ENCODE results near the gene NRL. TPM values are rescaled to one million over a fixed set of nuclear protein-coding genes. Genes with fewer than 3 reads are reported as not detected.

Gene NRL
- total RNA-seq, 1 donor from 2014 or later: 1.8 TPM

DNA sequence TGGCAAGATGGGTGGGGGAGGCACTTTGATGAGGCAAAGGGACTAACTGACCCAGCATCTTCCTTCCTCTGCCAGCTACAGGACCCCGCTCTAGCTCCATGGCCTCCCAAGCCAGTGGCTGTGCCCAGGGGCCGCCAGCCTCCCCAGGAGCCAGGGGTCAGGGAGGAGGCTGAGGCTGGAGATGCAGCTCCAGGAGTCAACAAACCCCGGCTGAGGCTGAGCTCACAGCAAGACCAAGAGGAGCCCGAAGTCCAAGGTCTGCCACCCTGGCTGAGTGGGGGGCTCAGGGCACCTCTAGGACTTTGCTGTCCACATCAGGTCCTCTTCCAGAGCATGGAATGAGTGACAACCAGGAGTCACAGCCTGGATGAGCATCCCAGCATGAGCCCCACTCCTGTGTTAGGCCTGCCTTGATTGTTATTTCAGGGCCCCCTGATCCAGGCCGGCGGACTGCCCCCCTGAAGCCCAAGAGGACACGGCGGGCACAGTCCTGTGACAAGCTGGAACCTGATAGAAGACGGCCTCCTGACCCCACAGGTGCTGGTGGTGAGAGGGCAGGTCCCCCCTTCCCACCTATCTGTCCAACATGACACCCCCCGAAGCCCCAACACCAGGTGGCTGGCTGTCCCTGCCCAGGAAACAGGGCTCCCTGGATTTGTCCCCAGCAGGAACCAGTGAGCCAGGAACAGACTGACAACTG, 45.9 kb downstream of the NRL start:
- Mint-ChIP-seq H3K4me3 (no peak overlapping the region), H3K27me3 (peaks cover 17% of the 10 kb centered on the region), H3K36me3 (no peaks in the 10 kb centered on the region), H3K9me3 (no peaks in the 10 kb centered on the region), H3K27ac (no peak overlapping the region), H3K4me1 (ENCODE audit: unreplicated experiment) (no peaks in the 10 kb centered on the region)
- TF ChIP-seq, protein P1, sequence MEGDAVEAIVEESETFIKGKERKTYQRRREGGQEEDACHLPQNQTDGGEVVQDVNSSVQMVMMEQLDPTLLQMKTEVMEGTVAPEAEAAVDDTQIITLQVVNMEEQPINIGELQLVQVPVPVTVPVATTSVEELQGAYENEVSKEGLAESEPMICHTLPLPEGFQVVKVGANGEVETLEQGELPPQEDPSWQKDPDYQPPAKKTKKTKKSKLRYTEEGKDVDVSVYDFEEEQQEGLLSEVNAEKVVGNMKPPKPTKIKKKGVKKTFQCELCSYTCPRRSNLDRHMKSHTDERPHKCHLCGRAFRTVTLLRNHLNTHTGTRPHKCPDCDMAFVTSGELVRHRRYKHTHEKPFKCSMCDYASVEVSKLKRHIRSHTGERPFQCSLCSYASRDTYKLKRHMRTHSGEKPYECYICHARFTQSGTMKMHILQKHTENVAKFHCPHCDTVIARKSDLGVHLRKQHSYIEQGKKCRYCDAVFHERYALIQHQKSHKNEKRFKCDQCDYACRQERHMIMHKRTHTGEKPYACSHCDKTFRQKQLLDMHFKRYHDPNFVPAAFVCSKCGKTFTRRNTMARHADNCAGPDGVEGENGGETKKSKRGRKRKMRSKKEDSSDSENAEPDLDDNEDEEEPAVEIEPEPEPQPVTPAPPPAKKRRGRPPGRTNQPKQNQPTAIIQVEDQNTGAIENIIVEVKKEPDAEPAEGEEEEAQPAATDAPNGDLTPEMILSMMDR (conservative IDR thresholded peaks at IDR 0.05): no peak
- no peak for DNase-seq (ENCODE audit: extremely low spot score, unreplicated experiment)

DNA sequence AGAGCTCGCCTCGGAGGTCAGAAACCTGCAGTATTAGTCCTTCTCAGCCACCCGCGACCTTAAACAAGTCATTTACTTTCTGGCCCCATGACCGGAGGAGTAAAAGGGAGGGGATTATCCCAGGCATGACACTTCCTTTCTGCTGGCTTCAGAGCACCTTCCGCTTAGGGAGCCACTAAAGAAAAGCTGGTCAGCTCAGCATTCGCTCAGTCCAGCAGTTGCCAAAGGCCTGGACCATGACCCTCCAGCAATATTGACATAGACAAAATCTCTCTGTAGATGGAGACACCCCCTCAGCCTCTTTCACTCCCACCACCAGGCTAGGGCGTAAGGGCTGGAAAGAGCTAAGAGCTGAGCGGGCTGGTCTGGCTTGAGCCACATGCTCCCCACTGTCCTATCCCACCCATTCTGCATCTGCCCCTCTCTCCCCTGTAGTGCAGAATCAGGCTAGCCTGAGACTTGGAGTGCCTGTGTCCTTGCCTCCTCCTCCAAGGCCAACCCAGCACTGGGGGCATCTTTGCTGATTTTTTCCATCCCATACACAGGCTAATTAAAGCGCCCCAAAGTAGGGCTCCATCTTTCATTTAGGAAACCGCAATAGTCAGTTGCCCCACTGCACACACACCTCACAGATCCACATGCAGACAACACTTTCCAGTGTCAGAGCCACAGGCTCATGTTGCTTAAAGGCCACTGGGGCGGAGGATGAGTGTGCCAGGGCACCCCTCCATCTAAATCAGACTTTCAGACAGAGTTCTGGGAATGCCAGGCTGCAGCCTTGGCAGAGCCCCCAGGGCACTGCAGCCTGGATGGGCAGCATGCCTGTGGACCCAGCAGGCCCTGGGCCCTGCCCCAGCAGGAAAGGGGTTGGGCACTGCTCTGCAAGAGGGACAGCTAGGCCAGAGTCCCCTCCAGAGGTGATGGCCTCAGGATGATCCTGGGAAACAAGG, 47.3 kb downstream of the NRL start:
- Mint-ChIP-seq H3K27me3 (peaks cover 17% of the 10 kb centered on the region), H3K9me3 (no peaks in the 10 kb centered on the region), H3K36me3 (no peaks in the 10 kb centered on the region), H3K27ac (peak overlapping the region; percentile 18), H3K4me3 (no peak overlapping the region), H3K4me1 (ENCODE audit: unreplicated experiment) (no peaks in the 10 kb centered on the region)
- TF ChIP-seq, protein P1 (conservative IDR thresholded peaks at IDR 0.05): no peak
- DNase-seq (ENCODE audit: extremely low spot score, unreplicated experiment): no peak

DNA sequence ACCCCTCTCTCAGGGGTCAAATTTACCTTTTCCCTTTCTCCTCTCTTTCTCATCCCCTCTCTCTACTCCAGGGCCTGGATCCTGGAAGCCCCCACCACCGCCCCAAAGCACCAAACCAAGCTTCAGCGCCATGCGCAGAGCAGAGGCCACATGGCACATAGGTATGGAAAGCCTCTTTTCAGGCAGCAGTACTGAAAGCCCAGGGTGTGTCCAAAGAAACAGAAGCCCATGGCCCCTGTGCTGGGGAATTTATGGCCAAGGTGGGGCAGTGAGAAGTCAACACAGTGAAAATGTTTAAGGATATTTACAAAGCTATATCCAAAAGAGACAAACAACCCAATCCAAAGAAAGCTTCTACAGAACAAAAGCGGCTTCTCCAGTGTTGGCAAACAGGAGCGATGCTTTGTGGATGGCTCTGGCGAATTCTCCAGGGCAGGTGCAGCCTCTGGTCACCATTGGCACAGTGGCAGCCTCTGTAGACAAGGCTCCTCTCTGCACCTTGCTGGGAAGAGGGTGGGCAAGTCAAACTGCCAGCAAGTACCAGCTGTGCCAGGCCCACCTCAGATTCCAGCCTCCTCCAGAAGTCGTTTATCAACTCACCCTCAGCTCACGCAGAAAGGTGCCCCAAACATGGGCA, 48.1 kb downstream of the NRL start:
- H3K27me3 Mint-ChIP-seq: peaks cover 17% of the 10 kb centered on the region
- DNase-seq (ENCODE audit: extremely low spot score, unreplicated experiment): no peak
- TF ChIP-seq, protein P1 (conservative IDR thresholded peaks at IDR 0.05): no peak
- H3K4me3 Mint-ChIP-seq: no peak overlapping the region
- H3K4me1 Mint-ChIP-seq (ENCODE audit: unreplicated experiment): no peaks in the 10 kb centered on the region
- H3K27ac Mint-ChIP-seq: no peak overlapping the region
- H3K9me3 Mint-ChIP-seq: no peaks in the 10 kb centered on the region
- no peaks in the 10 kb centered on the region for H3K36me3 Mint-ChIP-seq

DNA sequence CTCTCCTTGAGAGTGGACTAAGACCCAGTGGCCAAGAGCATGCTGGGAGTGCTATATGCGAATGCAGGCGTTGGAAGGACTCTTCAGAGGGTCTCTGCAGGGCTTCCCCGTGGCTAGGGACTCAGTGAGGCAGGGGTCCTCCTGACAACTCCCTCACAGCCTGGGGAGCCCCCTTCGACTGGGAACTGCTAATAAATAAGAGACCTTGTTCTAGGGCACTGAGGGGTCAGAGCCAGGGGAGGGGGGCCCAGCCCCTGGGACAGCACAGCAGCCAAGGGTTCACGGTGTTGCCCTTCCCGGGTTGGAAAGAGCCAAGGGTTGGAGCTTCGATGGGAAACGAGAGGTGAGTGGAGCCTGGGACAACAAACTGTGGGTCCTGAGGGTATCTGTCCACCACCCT, 49.3 kb downstream of the NRL start:
- Mint-ChIP-seq H3K27me3 (peaks cover 9% of the 10 kb centered on the region), H3K9me3 (no peaks in the 10 kb centered on the region), H3K27ac (no peak overlapping the region), H3K36me3 (no peaks in the 10 kb centered on the region), H3K4me1 (ENCODE audit: unreplicated experiment) (no peaks in the 10 kb centered on the region), H3K4me3 (no peak overlapping the region)
- DNase-seq (ENCODE audit: extremely low spot score, unreplicated experiment): no peak
- TF ChIP-seq, protein P1 (conservative IDR thresholded peaks at IDR 0.05): no peak

DNA sequence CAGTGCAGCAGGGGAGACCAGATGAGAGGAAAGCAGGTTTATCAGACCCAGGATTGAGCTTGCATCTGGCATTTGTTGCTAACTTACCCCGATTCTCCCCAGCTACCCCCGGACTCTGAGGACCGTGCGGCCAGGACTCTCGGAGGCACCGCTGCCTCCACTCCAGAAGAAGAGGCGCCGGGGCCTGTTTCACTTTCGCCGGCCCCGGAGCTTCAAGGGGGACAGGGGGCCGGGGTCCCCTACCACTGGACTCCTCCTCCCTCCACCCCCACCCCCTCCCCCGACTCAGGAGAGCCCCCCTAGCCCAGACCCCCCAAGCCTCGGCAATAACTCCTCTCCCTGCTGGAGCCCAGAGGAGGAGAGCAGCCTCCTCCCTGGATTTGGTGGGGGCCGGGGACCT, 49.9 kb downstream of the NRL start:
- H3K4me3 Mint-ChIP-seq: no peak overlapping the region
- DNase-seq (ENCODE audit: extremely low spot score, unreplicated experiment): no peak
- no peaks in the 10 kb centered on the region for H3K36me3 Mint-ChIP-seq
- H3K27ac Mint-ChIP-seq: no peak overlapping the region
- TF ChIP-seq, protein P1 (conservative IDR thresholded peaks at IDR 0.05): no peak
- H3K4me1 Mint-ChIP-seq (ENCODE audit: unreplicated experiment): no peaks in the 10 kb centered on the region
- H3K9me3 Mint-ChIP-seq: no peaks in the 10 kb centered on the region
- peaks cover 4% of the 10 kb centered on the region for H3K27me3 Mint-ChIP-seq
